Measurements from ENCODE around the gene NINL. TPM values are rescaled to one million over a fixed set of nuclear protein-coding genes. Genes with fewer than 3 reads are reported as not detected.
"Not testable (repeated sequence)": the region's sequence is repeated elsewhere in the genome, so short reads cannot be mapped to it uniquely, and the experiment has no call there.

Gene NINL
- total RNA-seq, 1 donor from 2014 or later = 10.1 TPM

- DNase-seq (ENCODE audit: low read depth, low spot score) = no peak
Observed at GRCh38 chr20:25552977-25553376, 32.4 kb downstream of the NINL start.

- no peak for DNase-seq (ENCODE audit: low read depth, low spot score)
Observed at GRCh38 chr20:25551413-25552215, 33.7 kb downstream of the NINL start.

DNA sequence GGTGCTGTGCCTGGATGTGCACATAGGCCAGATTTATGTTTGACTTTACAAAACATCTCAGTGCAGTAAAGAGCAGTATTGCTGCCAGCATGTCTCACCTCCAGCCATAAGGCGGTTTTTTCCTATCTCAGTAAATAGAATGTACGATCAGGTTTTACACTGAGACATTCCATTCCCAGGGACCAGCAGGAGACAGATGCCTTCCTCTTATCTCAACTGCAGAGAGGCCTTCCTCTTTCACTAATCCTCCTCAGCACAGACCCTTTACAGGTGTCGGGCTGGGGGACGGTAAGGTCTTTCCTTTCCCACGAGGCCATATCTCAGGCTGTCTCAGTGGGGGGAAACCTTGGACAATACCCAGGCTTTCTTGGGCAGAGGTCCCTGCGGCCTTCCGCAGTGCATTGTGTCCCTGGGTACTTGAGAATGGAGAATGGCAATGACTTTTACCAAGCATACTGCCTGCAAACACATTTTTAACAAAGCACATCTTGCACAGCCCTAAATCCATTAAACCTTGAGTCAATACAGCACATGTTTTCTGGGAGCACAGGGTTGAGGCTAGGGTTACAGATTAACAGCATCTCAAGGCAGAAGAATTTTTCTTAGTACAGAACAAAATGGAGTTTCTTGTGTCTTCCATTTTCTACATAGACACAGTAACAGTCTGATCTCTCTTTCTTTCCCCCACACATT is 34.5 kb downstream of the NINL start:
- DNase-seq (ENCODE audit: low read depth, low spot score) = not testable (repeated sequence)

DNA sequence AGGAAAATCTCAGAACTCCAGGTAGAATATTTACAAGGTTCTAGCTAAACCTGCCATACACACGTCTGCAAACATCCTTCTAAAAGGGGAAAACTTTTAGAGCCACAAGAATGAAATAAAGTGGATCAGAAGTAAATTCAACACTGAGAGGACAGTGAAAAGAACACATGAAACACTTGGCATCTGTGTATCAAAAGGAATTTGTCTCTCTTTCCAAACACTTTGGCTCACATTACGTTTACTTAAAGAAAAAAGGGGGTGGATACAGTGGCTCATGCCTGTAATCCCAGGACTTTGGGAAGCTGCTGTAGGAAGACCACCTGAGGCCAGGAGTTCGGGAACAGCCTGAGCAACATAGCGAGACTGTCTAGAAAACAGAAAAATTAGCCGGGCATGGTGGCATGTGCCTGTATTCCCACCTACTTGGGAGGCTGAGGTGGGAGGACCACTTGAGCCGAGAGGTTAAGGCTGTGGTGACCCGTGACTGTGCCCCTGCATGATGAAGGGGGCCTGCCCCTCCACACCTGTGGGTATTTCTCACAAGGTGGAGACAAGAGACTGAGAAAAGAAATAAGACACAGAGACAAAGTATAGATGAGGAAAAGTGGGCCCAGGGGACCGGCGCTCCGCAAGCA is 35.4 kb downstream of the NINL start:
- no peak for DNase-seq (ENCODE audit: low read depth, low spot score)

DNA sequence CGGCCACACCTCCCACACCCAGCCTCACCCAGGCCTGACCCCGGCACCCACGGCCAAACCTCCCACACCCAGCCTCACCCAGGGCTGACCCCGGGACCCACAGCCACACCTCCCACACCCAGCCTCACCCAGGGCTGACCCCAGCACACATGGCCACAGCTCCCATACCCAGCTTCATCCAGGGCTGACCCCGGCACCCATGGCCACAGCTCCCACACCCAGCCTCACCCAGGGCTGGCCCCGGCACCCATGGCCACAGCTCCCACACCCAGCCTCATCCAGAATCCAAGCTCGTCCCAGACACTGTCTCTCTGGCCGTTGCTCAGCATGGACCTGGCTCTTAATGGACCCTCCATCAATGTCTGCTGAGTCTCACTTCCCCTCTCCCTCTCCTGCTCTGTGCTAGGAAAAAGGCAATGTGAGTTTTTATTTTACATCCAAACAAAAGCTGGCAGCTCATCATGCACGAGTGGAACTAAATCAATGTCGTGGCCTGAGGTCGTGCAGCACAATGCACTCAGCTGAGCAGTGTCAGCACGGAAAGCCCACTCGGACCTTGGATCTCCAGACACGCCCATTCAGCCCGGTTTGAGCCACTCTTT is 36.1 kb downstream of the NINL start:
- DNase-seq (ENCODE audit: low read depth, low spot score) = no peak

- DNase-seq (ENCODE audit: low read depth, low spot score) = no peak
Observed at GRCh38 chr20:25548613-25549086, 36.7 kb downstream of the NINL start.

- no peak for DNase-seq (ENCODE audit: low read depth, low spot score)
Observed at GRCh38 chr20:25547999-25548398, 37.3 kb downstream of the NINL start.

DNA sequence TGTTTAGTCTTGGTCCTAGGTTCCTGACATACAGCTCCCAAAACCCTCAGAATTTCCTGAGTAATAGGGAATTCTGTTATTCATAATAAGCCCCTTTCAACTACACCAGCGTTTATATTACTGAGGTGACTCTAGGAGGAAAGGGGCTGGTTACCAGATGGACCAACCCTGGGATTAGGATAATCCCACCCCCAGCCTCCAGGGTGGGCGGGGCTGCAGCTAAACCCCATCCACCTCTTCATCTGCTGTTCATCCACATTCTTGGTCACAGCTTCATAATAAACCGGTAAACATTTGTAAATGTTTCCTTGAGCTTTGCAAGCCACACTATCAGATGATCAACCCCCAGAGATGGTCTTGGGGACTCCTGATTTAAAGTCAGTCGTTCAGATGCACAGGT is 38.3 kb downstream of the NINL start:
- no peak for DNase-seq (ENCODE audit: low read depth, low spot score)

GRCh38 chr20:25546048-25546447 is 39.3 kb downstream of the NINL start:
- DNase-seq (ENCODE audit: low read depth, low spot score) = no peak

DNA sequence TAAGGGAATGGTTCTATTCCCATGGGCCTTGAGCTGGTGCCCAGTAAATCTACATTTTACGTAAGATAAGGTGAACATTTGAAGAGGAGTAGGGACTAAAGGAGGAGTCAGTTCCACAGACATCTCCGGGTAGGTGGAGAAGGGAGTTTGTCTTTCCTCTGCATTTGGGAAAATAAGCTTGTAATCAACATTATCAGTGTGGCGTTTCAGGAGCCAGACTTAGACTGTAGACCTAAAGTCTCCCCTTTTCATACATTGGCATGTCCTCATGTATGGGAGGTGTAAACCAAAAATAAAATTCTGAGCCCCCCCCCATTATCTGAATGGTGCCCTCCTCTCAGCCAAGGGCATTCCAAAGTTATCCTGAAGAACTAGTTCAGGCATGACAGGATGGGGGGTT is 40.2 kb downstream of the NINL start:
- no peak for DNase-seq (ENCODE audit: low read depth, low spot score)

DNA sequence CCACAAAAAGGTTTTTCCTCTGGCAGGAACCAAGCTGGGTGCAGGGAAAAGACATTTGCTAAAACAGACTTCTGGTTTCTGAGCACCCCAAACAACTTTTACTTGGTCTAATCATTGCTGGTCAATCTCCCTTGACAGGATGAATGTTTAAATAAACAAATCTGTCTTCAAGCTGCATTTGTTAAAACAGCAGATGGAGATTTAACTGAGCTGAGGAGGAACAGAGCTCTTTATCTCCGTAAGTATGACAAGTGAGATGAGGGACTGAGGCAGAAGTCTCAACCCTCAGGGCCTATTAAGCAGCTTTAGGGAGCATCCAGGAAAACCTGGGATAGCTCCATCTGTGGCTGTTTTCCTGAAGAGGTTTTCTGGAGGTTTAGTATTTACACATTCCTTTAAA is 40.6 kb downstream of the NINL start:
- no peak for DNase-seq (ENCODE audit: low read depth, low spot score)

GRCh38 chr20:25544311-25544710 is 41.0 kb downstream of the NINL start:
- DNase-seq (ENCODE audit: low read depth, low spot score) = no peak

DNA sequence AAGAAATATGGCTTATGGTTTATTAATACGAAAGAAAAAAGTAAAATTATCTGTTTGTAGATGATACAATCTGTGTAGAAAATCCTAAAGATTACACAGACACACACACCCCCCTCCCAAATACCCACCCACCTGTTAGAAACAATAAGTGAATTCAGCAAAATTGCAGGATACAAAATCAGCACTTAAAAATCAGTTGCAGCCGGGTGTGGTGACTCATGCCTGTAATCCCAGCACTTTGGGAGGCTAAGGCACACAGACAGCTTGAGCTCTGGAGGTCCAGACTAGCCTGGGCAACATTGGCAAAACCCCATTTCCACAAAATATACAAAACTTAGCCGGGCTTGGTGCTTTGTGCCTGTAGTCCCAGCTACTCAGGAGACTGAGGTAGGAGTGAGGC is 42.3 kb downstream of the NINL start:
- DNase-seq (ENCODE audit: low read depth, low spot score) = no peak

GRCh38 chr20:25541676-25542075 is 43.7 kb downstream of the NINL start:
- DNase-seq (ENCODE audit: low read depth, low spot score) = no peak

DNA sequence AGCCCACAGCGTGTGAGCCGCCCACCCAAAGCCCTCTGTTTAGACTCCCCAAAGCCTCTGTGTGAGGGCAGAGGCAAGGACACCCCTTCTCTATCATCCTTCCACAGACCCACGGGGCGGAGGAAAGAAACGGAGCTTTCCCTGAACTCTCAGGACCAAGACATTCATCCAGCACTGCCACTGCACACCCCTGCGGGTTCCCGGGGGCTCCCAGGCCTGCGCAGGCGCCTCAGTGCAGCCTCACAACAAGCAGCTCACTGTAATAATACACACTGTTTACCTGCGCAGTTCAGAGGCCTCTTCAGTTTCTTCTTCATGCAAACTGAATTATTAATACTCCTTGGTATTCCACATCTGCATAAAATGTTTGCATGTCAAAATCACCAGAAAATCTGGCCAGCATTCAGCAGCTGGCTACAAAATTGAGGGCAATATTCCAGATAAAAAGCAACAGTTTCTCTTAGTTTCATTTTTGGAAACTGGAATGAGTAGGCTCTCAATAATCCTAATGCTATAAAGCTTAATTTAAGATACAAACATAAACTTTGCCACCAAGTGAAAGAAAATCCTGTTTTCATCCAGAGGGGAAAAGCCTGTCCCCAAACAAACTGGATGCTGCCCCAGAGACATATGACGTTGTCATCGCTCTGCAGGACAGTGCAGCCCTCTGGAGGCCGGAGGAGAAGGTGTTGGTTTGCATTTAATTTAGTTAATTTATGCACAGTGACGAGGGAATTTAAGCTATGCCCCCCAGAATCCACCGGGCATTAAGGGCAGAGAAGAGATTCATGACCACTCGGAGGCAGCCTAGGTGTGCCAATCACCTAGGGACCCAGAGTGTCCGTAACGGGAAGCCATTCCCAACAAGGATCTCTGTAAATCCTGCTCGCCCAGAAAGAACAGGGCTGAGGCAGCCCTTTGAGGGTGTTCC is 45.3 kb downstream of the NINL start:
- no peak for DNase-seq (ENCODE audit: low read depth, low spot score)

DNA sequence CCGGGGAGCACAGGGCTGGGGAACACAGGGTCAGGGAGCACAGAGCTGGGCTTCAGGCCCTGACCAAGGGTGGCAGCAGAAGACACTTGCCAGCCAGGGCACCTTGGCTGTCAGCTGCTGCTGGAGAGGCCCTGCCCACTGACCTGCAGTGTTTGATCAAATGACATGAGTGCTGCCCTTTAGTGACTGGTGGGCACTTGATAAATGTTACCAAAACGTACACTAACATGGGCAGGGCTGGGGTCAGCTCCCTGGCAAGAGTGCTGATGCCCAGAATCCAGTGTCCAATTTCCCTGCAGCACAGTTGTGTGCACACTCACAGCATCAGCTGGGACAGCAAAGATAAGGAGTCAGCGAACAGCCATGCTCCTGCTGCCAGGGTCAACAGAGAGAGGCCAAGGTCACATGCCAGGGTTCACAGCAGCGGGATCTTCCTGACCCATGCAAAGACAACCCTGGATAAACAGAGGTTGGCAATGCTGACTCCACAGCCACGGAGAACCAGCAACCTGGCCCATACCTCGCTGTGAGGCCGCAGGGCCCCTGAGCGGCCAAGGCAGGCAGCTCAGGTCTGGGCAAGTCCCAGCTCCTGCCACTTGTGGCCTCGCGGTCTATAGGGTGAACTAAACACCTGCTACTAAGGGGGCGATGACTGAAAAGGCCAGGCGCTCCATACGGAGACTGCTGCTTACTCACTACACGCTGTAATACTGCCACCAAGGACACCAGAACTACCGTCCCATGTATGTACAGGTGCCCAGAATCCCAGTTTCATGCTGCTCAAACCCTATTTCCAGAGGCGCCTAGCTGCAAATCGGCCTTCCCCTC is 46.3 kb downstream of the NINL start:
- DNase-seq (ENCODE audit: low read depth, low spot score) = no peak

DNA sequence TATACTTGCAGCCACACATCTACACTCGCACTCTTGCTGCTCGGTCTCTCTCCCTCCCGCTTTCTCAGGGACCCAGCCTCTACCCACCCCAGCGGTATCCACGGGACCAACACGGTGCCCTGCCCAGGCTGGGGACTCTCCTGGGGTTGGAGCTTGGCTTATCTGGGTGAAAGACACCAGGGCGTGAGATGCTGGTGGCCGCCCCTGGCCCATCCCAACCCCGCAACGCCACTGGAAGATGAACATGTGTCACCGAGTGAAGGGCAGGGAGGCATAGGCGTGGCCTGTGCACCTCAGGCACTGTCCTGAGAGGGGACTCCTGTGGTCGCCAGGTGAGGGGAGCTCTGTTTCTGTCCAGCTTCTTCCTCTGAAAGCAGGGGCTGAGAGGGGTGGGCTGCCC is 47.4 kb downstream of the NINL start:
- DNase-seq (ENCODE audit: low read depth, low spot score) = no peak

GRCh38 chr20:25535762-25536161 is 49.6 kb downstream of the NINL start:
- no peak for DNase-seq (ENCODE audit: low read depth, low spot score)

- DNase-seq (ENCODE audit: low read depth, low spot score) = no peak
Observed at GRCh38 chr20:25534845-25535244, 50.5 kb downstream of the NINL start.
